AG10803 (cell line): Measurements from ENCODE around the gene UBAC1.

ENCODE experiments used
- DNase-seq: peaks from one replicate; pipeline ENCODE4 v3.0.0; 2010; ENCODE audit warnings: low read depth
- H3K4me3 ChIP-seq: 2 replicates; pipeline ENCODE4 v1.5.1; 2011; ENCODE audit warnings: mild to moderate bottlenecking, low read length, control low read depth
- TF ChIP-seq, protein P1 (sequence below): conservative IDR thresholded peaks from 2 replicates; pipeline ENCODE4 v1.5.1; 2011; ENCODE audit warnings: mild to moderate bottlenecking, low read length, control low read depth, inconsistent platforms

The UBAC1 gene

DNA sequence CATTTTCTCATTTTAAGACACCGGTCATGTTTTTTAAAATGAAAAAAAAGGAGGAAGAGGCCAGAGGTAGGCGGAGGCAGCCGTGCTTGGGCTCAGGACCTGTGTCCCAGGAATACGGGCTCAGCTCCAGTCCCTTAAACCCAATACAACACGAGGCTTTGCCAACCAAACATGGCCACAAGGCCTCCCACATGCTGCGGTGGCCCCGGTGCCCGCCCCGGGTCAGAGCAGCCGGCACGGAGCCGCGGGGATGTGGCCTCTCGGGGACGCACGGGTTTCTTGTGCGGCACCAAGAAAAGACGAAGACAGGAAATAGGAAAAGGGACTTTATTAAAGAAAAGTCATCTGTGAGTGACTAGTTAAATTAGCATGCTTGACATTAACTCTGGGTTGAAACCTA, 28.5 kb downstream of the UBAC1 start:
- no peak for DNase-seq
- TF ChIP-seq, protein P1, sequence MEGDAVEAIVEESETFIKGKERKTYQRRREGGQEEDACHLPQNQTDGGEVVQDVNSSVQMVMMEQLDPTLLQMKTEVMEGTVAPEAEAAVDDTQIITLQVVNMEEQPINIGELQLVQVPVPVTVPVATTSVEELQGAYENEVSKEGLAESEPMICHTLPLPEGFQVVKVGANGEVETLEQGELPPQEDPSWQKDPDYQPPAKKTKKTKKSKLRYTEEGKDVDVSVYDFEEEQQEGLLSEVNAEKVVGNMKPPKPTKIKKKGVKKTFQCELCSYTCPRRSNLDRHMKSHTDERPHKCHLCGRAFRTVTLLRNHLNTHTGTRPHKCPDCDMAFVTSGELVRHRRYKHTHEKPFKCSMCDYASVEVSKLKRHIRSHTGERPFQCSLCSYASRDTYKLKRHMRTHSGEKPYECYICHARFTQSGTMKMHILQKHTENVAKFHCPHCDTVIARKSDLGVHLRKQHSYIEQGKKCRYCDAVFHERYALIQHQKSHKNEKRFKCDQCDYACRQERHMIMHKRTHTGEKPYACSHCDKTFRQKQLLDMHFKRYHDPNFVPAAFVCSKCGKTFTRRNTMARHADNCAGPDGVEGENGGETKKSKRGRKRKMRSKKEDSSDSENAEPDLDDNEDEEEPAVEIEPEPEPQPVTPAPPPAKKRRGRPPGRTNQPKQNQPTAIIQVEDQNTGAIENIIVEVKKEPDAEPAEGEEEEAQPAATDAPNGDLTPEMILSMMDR: no peak
- no peak overlapping the region for H3K4me3 ChIP-seq

DNA sequence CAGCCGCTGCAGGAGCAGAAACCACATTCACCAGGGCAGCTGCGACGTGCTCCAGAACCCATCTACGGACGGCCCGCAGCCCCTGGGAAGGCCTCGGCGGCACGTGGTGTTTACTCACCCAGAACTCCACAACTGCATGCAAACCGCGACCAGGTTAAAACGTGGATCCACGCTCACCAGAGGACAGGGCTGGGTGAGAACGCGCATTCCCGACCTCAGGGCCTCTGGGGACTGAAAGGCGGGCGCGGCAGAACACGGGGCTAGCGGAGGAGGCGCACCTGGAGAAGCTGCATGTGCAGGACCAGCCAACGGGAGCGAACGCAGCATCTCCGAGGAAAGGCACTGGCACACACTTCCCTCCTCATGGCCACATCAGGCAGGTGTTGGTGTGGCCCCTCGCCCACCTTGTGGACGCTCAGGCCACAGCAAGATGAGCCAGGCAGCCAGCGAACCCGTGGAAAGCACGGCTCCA, 29.8 kb downstream of the UBAC1 start:
- TF ChIP-seq, protein P1: no peak
- DNase-seq: no peak
- no peak overlapping the region for H3K4me3 ChIP-seq

DNA sequence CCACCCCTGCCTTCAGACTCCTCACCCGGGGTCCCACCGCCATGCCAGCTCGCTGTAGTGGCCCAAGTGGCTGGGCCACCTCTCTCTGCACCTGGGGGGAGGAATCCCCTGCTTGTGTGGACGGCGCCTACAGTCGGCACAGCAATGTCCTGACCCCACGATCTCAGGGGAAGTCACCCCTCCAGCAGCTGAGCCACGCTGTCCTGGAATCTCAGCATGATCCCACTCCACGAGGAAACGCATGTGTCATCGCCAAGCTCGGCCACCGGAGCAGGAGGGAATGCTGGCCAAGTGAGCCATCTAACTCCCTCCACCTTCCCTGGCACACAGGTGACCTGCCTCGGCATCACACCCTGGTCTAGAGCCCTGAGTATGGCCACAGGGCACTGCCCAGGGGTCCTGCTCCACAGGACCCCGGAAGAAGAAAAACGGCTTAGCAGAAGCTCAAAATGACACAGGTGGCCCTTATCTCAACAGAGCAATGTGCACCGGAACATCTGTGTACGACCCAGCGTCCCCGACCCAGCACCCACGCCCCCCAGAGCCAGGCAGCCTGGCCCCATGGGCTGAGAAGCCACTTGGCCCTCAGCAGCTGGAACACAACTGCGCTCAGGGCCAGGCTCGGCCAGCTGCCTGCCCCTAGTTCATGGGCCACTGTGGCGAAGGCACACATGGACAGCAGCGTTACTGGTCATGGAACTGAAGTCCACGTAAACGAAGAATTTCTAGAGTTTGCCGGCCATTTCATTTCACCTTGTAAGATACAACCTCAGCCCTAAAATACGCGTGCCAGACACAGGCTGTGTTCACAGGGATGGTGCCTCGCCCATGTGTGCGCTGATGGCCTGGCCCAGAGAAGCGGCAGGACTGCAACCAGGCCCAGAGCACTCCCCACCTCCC, 30.5 kb downstream of the UBAC1 start:
- H3K4me3 ChIP-seq: no peak overlapping the region
- DNase-seq: no peak
- TF ChIP-seq, protein P1: no peak

DNA sequence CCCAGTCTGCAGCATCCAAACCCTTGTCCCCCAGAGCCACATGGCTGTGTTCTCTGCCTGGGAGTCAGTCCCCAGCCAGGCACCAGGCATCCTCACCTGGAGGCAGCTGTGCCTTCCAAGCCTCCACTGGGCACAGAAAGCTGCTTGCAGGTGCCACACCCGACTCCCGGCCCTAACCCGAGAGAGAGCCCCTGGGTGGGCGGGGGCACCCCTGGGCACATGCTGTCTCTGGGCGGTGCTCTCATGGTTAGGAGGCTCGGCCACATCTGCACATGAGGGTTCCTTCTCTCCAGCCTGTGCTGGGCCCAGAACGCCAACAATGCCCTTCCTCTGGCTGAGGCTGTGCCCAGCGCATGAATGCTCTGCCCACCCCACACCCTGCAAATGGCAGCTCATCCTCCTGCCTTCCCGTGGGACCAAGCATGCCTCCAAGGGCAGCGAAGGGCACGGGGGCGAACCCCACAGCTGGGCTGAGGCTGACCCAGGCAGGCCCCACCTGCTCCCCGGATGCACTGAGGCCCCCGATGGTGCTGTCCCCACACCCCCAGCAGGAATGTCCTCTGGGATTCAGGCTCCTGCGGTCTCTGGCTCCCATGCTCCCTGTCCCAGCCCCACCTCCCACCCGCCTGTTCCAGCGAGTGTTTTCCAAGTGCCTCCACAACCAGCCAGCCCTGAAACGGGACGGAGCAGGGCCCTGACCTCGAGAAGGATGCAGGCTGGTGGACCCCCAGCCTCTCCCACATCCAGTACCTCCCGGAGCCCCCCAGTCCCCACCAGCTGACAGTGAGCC, 31.3 kb downstream of the UBAC1 start:
- TF ChIP-seq, protein P1: no peak
- DNase-seq: no peak
- H3K4me3 ChIP-seq: no peak overlapping the region

DNA sequence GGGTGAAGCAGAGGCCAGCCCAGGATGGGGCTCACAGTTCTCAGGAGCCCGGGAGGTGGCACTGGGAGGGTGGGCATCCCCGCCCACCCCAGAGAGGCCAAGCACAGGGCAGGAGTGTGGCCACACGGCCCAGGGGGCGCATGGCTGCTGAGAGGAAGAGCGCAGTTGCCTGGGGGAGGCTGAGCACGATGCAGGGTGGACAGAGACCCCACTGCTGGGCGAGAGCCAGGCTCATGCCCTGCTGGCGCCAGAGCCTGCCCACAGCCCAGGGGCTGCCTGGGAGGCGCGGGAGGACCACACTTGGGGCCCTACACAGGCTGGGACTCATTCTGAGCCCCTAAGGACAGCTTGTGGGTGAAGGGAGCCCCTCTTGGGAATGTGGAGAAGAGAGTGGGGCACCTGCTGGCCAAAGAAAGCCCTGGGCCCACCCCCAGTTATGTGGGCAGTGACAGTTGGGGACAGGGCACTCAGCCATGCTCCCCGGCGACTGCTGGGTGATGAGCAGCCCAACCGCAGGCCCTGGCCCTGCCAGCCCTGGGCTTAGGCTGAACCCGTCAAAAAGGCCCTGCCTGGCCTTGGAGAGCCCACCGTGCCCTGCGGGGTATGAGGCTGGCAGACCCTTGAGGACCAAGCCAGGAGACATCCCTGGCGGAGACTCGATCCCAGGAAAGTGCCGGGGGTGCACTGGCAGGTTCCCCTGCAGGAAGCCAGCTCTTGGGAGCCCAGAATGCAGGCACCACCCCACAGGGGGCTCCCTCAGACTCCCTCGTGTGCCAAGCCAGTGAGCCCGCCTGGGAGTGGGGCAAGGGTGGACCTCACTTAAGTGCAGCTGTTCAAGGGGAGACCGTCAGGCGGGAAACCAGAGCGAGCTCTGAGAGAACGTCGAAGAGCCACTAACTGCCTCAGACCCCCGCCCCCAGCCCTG, 32.2 kb downstream of the UBAC1 start:
- H3K4me3 ChIP-seq: no peak overlapping the region
- no peak for DNase-seq
- TF ChIP-seq, protein P1: no peak

DNA sequence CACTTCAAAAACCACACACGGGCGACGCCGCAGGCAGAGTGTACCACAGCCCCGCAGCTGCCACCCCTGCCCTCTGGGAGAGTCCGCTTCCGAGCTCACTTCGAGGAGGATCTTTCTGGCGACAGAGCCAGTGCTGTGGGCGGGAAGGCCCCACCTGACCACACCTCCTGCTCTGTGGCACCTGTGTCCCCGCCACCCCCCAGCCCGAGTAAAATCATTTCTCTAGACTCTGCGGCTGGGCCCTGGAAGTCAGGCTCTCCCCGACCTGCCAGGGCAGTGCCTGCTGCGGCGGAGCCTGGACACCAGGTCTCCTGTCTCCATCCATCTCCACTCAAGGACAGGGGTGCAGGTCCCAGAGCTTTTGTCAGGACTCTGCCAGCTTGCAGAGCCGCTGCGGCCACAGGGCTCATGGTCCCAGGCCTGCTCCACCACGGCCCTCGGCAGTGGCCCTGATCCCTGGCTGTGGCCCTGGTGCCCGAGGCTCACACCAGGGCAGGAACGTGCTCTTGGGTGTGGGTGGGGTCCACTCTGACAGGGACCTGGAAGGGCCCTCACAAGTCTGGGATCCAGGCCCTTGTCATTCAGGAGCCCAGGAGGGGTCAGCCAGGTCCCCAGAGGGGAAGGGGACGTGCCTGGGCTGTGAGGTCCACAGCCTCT, 33.0 kb downstream of the UBAC1 start:
- no peak overlapping the region for H3K4me3 ChIP-seq
- TF ChIP-seq, protein P1: no peak
- no peak for DNase-seq
